ENCODE measurements around the gene RAB29.

Gene RAB29

GRCh38 chr1:205764578-205764977 is 10.7 kb downstream of the RAB29 start:
- DNase-seq (ENCODE audit: low read depth, low spot score): no peak

- no peak for DNase-seq (ENCODE audit: low read depth, low spot score)
These were observed 11.3 kb downstream of the RAB29 start for GRCh38 chr1:205763980-205764379.

GRCh38 chr1:205760606-205761005 is 14.7 kb downstream of the RAB29 start:
- no peak for DNase-seq (ENCODE audit: low read depth, low spot score)

GRCh38 chr1:205756552-205756951 is 18.7 kb downstream of the RAB29 start:
- DNase-seq (ENCODE audit: low read depth, low spot score): no peak

GRCh38 chr1:205754857-205755256 is 20.4 kb downstream of the RAB29 start:
- no peak for DNase-seq (ENCODE audit: low read depth, low spot score)

- no peak for DNase-seq (ENCODE audit: low read depth, low spot score)
These were observed 24.1 kb downstream of the RAB29 start for GRCh38 chr1:205751036-205751651.

- DNase-seq (ENCODE audit: low read depth, low spot score): peak; percentile 94
These were observed 24.9 kb downstream of the RAB29 start, which contains the start of gene NUCKS1 for GRCh38 chr1:205750138-205751035. NUCKS1 (minus strand) TSS chr1:205750182; CDS start chr1:205749973, 209 bp downstream.

GRCh38 chr1:205749234-205750137 is 25.8 kb downstream of the RAB29 start:
- peak; percentile 90 for DNase-seq (ENCODE audit: low read depth, low spot score)

GRCh38 chr1:205748403-205749233 is 26.7 kb downstream of the RAB29 start:
- DNase-seq (ENCODE audit: low read depth, low spot score): peak; percentile 11

GRCh38 chr1:205746757-205747412 is 28.4 kb downstream of the RAB29 start:
- DNase-seq (ENCODE audit: low read depth, low spot score): no peak

GRCh38 chr1:205744403-205744802 is 30.9 kb downstream of the RAB29 start:
- DNase-seq (ENCODE audit: low read depth, low spot score): no peak

GRCh38 chr1:205743977-205744376 is 31.3 kb downstream of the RAB29 start:
- no peak for DNase-seq (ENCODE audit: low read depth, low spot score)

- no peak for DNase-seq (ENCODE audit: low read depth, low spot score)
These were observed 33.6 kb downstream of the RAB29 start for GRCh38 chr1:205741681-205742080.

GRCh38 chr1:205739348-205740160 is 35.7 kb downstream of the RAB29 start:
- no peak for DNase-seq (ENCODE audit: low read depth, low spot score)

GRCh38 chr1:205735218-205735617 is 40.1 kb downstream of the RAB29 start:
- DNase-seq (ENCODE audit: low read depth, low spot score): no peak

GRCh38 chr1:205733438-205734175 is 41.7 kb downstream of the RAB29 start:
- DNase-seq (ENCODE audit: low read depth, low spot score): no peak

- DNase-seq (ENCODE audit: low read depth, low spot score): no peak
These were observed 45.2 kb downstream of the RAB29 start for GRCh38 chr1:205729945-205730610.

- no peak for DNase-seq (ENCODE audit: low read depth, low spot score)
These were observed 48.6 kb downstream of the RAB29 start for GRCh38 chr1:205726619-205727125.
